Measurements from ENCODE around the gene SLC6A20. TPM values are rescaled to one million over a fixed set of nuclear protein-coding genes. Genes with fewer than 3 reads are reported as not detected.

The SLC6A20 gene
- total and polyA plus RNA-seq, 2 donors from 2014 or later: 0.37 to 35.2 TPM

DNA sequence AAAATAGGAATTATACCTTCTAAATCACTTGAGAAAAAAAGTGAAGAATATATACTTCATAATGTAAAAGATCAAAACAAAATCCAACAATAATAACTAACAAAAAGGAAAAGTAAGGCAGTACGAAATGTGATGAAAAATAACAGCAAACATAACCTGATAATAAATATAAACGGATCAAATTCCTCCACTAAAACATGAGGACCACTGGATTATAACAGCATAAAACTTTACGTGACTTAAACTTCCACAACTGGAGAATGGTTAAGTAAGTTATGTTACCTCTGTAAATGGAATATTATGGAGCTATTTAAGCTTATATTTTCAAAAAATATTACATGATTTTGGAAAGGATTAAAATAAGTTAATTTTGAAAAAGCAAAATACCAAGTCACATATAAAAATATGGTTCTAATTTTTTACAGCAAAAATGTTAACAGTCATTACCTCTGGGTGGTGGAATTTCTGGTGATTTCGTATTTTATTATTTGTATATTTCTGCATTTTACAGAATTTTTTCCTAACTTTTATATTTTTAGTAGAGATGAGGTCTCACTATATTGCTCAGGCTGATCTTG is 7.0 kb downstream of the SLC6A20 start:
- Histone ChIP-seq H3K27ac (ENCODE audit: low read depth in 2 of 2, low read length in 2 of 2) (no peak overlapping the region), H3K36me3 (ENCODE audit: control insufficient read depth in 2 of 3, insufficient read depth in 3 of 3, low read length in 3 of 3) (no peaks in the 10 kb centered on the region), H3K4me1 (ENCODE audit: control insufficient read depth in 2 of 3, insufficient read depth in 2 of 3, low read depth in 1 of 3, low read length in 3 of 3) (no peaks in the 10 kb centered on the region), H3K9ac (ENCODE audit: low read length in 3 of 3) (no peak overlapping the region), H3K4me3 (ENCODE audit: low read length in 3 of 3) (no peak overlapping the region), H3K9me3 (ENCODE audit: control insufficient read depth in 2 of 3, insufficient read depth in 1 of 3, low read length in 3 of 3) (peaks cover 0 to 5% (median 0%) of the 10 kb centered on the region in 3 donors), H3K27me3 (ENCODE audit: control insufficient read depth, insufficient read depth, low read length) (no peaks in the 10 kb centered on the region)
- DNase-seq (no peak), FAIRE-seq (no peak)
- TF ChIP-seq, protein P1, sequence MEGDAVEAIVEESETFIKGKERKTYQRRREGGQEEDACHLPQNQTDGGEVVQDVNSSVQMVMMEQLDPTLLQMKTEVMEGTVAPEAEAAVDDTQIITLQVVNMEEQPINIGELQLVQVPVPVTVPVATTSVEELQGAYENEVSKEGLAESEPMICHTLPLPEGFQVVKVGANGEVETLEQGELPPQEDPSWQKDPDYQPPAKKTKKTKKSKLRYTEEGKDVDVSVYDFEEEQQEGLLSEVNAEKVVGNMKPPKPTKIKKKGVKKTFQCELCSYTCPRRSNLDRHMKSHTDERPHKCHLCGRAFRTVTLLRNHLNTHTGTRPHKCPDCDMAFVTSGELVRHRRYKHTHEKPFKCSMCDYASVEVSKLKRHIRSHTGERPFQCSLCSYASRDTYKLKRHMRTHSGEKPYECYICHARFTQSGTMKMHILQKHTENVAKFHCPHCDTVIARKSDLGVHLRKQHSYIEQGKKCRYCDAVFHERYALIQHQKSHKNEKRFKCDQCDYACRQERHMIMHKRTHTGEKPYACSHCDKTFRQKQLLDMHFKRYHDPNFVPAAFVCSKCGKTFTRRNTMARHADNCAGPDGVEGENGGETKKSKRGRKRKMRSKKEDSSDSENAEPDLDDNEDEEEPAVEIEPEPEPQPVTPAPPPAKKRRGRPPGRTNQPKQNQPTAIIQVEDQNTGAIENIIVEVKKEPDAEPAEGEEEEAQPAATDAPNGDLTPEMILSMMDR (IDR thresholded peaks at IDR 0.05; ENCODE audit: borderline replicate concordance, extremely low read depth, insufficient read depth): no peak
- intact Hi-C loops (cut with DNase I): no loop called here

DNA sequence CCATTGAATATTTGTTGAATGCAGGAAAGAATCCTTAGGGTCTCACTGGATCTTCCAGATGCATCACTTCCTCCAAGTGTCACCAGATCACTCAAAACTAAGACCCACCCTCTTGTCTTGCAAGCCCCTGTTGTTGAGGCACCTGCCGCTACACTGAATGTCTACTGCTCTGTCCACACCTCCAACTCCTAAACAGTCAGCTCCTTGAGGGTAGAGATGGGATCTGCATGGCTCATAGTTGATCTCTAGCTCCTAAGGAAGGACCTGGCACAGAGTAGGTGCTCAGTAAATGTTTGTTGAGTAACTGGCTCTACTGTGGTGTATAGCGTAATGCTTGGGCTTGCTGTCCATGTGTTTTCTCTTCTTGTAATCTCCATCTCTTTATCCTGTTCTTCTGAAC is 8.8 kb downstream of the SLC6A20 start:
- intact Hi-C loops (cut with DNase I): no loop called here
- peaks cover 0 to 5% (median 0%) of the 10 kb centered on the region in 3 donors for H3K9me3 ChIP-seq (ENCODE audit: control insufficient read depth in 2 of 3, insufficient read depth in 1 of 3, low read length in 3 of 3)
- H3K36me3 ChIP-seq (ENCODE audit: control insufficient read depth in 2 of 3, insufficient read depth in 3 of 3, low read length in 3 of 3): no peaks in the 10 kb centered on the region
- no peak for DNase-seq
- H3K27ac ChIP-seq (ENCODE audit: low read depth in 2 of 2, low read length in 2 of 2): no peak overlapping the region
- no peaks in the 10 kb centered on the region for H3K27me3 ChIP-seq (ENCODE audit: control insufficient read depth, insufficient read depth, low read length)
- H3K4me3 ChIP-seq (ENCODE audit: low read length in 3 of 3): no peak overlapping the region
- TF ChIP-seq, protein P1 (IDR thresholded peaks at IDR 0.05; ENCODE audit: borderline replicate concordance, extremely low read depth, insufficient read depth): no peak
- no peak for FAIRE-seq
- H3K4me1 ChIP-seq (ENCODE audit: control insufficient read depth in 2 of 3, insufficient read depth in 2 of 3, low read depth in 1 of 3, low read length in 3 of 3): no peaks in the 10 kb centered on the region
- H3K9ac ChIP-seq (ENCODE audit: low read length in 3 of 3): no peak overlapping the region

DNA sequence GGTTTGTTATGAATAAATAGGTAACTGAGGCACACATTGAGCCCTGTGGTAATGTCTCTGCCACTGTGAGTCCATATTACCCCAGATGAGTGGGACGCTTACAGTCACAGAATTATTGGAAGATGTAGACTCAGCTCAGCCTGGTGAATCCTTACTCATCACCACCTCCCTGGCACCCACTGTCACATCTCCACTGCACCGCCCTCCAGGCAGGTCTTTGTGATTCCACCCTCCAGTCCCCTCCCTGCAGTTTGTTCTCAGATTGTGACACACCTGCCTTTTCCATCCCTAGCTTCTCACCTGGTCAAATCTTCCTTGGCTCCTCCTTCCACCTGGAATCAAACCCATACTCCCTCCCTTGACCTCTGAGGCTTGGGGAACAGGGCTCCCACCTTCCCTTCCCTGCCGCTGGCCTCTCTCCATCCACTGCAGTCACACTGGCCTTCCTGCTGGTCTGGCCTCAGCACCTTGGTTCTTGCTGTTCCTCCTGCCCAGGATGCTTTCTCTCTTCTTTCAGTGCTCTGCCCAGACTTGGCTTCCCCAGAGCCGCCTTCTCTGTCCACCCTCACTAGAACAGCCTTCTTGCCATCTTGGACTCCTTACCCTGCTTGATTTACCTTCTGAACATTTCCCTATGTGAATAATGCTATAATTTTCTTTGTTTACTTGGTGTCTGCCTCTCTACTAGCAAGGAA is 9.4 kb downstream of the SLC6A20 start:
- no peak for FAIRE-seq
- DNase-seq: no peak

More for the DNA sequence above, 9.4 kb downstream of the SLC6A20 start:
- Histone ChIP-seq H3K9me3 (ENCODE audit: control insufficient read depth in 2 of 3, insufficient read depth in 1 of 3, low read length in 3 of 3) (peaks cover 0 to 5% (median 0%) of the 10 kb centered on the region in 3 donors), H3K27me3 (ENCODE audit: control insufficient read depth, insufficient read depth, low read length) (no peaks in the 10 kb centered on the region), H3K9ac (ENCODE audit: low read length in 3 of 3) (no peak overlapping the region), H3K4me3 (ENCODE audit: low read length in 3 of 3) (no peak overlapping the region), H3K27ac (ENCODE audit: low read depth in 2 of 2, low read length in 2 of 2) (no peak overlapping the region), H3K4me1 (ENCODE audit: control insufficient read depth in 2 of 3, insufficient read depth in 2 of 3, low read depth in 1 of 3, low read length in 3 of 3) (no peaks in the 10 kb centered on the region), H3K36me3 (ENCODE audit: control insufficient read depth in 2 of 3, insufficient read depth in 3 of 3, low read length in 3 of 3) (no peaks in the 10 kb centered on the region)
- intact Hi-C loops (cut with DNase I): no loop called here
- TF ChIP-seq, protein P1 (IDR thresholded peaks at IDR 0.05; ENCODE audit: borderline replicate concordance, extremely low read depth, insufficient read depth): no peak

All from kidney (tissue), 14 donors.